Measurements from ENCODE around the gene HSD17B12.

DNA sequence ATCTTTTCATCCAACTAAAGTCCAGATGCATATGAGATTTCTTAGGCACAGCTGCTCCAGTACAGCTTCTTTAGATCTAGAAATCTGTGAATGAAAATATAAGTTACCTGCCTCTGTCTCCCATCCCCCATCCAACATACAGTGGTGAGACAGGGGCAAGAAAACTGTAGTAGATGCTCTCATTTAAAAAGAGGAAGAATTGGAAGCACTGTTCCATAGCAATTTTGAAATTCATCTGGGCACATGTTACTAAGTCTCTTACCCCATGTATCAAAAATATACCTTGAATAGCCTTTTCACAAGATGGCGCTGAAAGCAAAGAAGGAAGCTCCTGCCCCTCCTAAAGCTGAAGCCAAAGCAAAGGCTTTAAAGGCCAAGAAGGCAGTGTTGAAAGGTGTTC is 37.8 kb downstream of the HSD17B12 start:
- no peak for TF ChIP-seq CTCF (conservative IDR thresholded peaks at IDR 0.05)
- TF ChIP-seq ZFX (IDR thresholded peaks at IDR 0.05): no peak

All from C4-2B (cell line).